ENCODE data around the gene ASB13. TPM values are rescaled to one million over a fixed set of nuclear protein-coding genes. Genes with fewer than 3 reads are reported as not detected.

ASB13 gene
- total RNA-seq, 1 experiment from 2014 or later, result 13.8 TPM

GRCh38 chr10:5620223-5620721 is 46.1 kb downstream of the ASB13 start:
- Histone ChIP-seq H3K18ac (ENCODE audit: insufficient read length, low read depth, low read length) (no peak overlapping the region), H3K23ac (ENCODE audit: insufficient read length, low read depth, low read length) (no peak overlapping the region), H3K27me3 (ENCODE audit: insufficient read depth, low read length) (no peaks in the 10 kb centered on the region), H3K27ac (ENCODE audit: insufficient read length, low read depth, low read length) (no peak overlapping the region), H4K20me1 (ENCODE audit: control insufficient read depth, insufficient read depth, insufficient read length) (no peaks in the 10 kb centered on the region), H2BK20ac (ENCODE audit: low read depth, low read length, poor library complexity, severe bottlenecking) (no peak overlapping the region), H2AK5ac (ENCODE audit: insufficient read length, low read length) (no peak overlapping the region), H4K5ac (ENCODE audit: insufficient read length, low read depth, low read length) (no peak overlapping the region), H2AFZ (ENCODE audit: low read length) (no peak overlapping the region), H2BK5ac (ENCODE audit: insufficient read length, low read length) (no peak overlapping the region), H4K91ac (ENCODE audit: insufficient read length, low read depth, low read length) (no peak overlapping the region), H3K23me2 (ENCODE audit: insufficient read length, low read depth, low read length, poor library complexity, severe bottlenecking) (no peaks in the 10 kb centered on the region), H3K4me1 (ENCODE audit: insufficient read depth, low read length) (no peaks in the 10 kb centered on the region), H3T11ph (ENCODE audit: low read length) (no peak overlapping the region), H3K9ac (ENCODE audit: extremely low read depth, insufficient read length, low read length) (no peak overlapping the region), H3K79me1 (ENCODE audit: insufficient read depth, low read depth, low read length, poor library complexity, severe bottlenecking) (no peaks in the 10 kb centered on the region), H4K8ac (replicated peaks; ENCODE audit: insufficient read length, low read depth, low read length) (no peak overlapping the region), H3K9me3 (ENCODE audit: control insufficient read depth, low read depth, low read length) (no peaks in the 10 kb centered on the region), H3K56ac (ENCODE audit: insufficient read length, low read depth, low read length) (no peak overlapping the region), H3K4me2 (ENCODE audit: insufficient read depth, insufficient read length, low read length) (no peak overlapping the region), H2BK12ac (ENCODE audit: insufficient read length, low read depth, low read length) (no peak overlapping the region), H3K4ac (ENCODE audit: low read depth, low read length) (no peak overlapping the region), H2BK15ac (ENCODE audit: low read depth, low read length) (no peak overlapping the region), H2BK120ac (ENCODE audit: low read depth, low read length, poor library complexity, severe bottlenecking) (no peak overlapping the region), H3K14ac (ENCODE audit: insufficient read depth, low read length) (no peak overlapping the region), H3K79me2 (ENCODE audit: insufficient read depth, low read length) (no peaks in the 10 kb centered on the region)
- peaks cover 0 to 7% of the 10 kb centered on the region in 2 experiments; a peak in 2 of 4 replicates for H3K4me1 Mint-ChIP-seq
- no peak overlapping the region for H3K27ac Mint-ChIP-seq
- H3K27me3 Mint-ChIP-seq (ENCODE audit: low read depth), result no peaks in the 10 kb centered on the region
- no CpG with 5 or more reads among the region's 11 CpGs for WGBS (ENCODE audit: extremely low coverage, insufficient read length, low lambda C conversion rate)
- DNase-seq, result no peak
- TF ChIP-seq CTCF (conservative IDR thresholded peaks at IDR 0.05), result no peak
- H3K4me3 Mint-ChIP-seq, result no peak overlapping the region
- no peaks in the 10 kb centered on the region for H3K9me3 Mint-ChIP-seq
- no peaks in the 10 kb centered on the region for H3K36me3 Mint-ChIP-seq (ENCODE audit: insufficient read depth in 1 of 3, low read depth in 3 of 3)
